CD4-positive, alpha-beta memory T cell (primary cell): Measurements from ENCODE around the gene MCF2L2. TPM values are rescaled to one million over a fixed set of nuclear protein-coding genes. Genes with fewer than 3 reads are reported as not detected.

Experiments used
- CTCF ChIA-PET: fragments of 350-600 bp; sonication (Branson Sonifier 250); formaldehyde crosslinking; loops from one replicate; lab custom pipeline; 2021; ENCODE audit warnings: inconsistent platforms; ENCODE audit not compliant: partially characterized antibody; lab: Charles Lee
- POLR2A ChIA-PET: fragments of 350-600 bp; sonication (Branson Sonifier 250); formaldehyde crosslinking; loops from one replicate; lab custom pipeline; 2021; ENCODE audit not compliant: partially characterized antibody; lab: Charles Lee
- DNase-seq, 5 donors: peaks; one replicate each; pipeline versions ENCODE4 v3.0.0 to v3.0.0-alpha.2; 2020 to 2022; ENCODE audit warnings: mixed read lengths in 1 of 5
- H3K27ac ChIP-seq: one replicate; pipeline ENCODE4 v1.7.0; 2013; ENCODE audit warnings: low read depth, low read length
- H3K27me3 ChIP-seq: 2 replicates; pipeline ENCODE4 v1.7.0; 2013; ENCODE audit warnings: mild to moderate bottlenecking, low read length, moderate library complexity; ENCODE audit not compliant: insufficient read depth
- H3K36me3 ChIP-seq: 2 replicates; pipeline ENCODE4 v1.7.0; 2013; ENCODE audit warnings: mild to moderate bottlenecking, low read length, moderate library complexity; ENCODE audit not compliant: insufficient read depth
- H3K4me1 ChIP-seq: 2 replicates; pipeline ENCODE4 v1.7.0; 2013; ENCODE audit warnings: mild to moderate bottlenecking, low read length, moderate library complexity; ENCODE audit not compliant: insufficient read depth
- H3K4me3 ChIP-seq, 2 donors: one replicate each; pipeline ENCODE4 v1.7.0; 2013; ENCODE audit warnings: low read length in 2 of 2, mild to moderate bottlenecking in 1 of 2
- H3K9me3 ChIP-seq, 2 donors: one replicate each; pipeline ENCODE4 v1.7.0; 2013; ENCODE audit warnings: low read length in 2 of 2, control low read depth in 1 of 2; ENCODE audit not compliant: control insufficient read depth in 1 of 2
- H3K27ac Mint-ChIP-seq, 7 donors: one replicate each; pipeline ENCODE4 v1.8.0; 2020 to 2021; ENCODE audit warnings: mixed read lengths in 7 of 7, mild to moderate bottlenecking in 6 of 7, inconsistent platforms in 3 of 7, moderate library complexity in 3 of 7
- H3K27me3 Mint-ChIP-seq, 2 donors: one replicate each; pipeline ENCODE4 v1.8.0; 2020 to 2021; ENCODE audit warnings: mixed read lengths in 2 of 2
- H3K36me3 Mint-ChIP-seq, 2 donors: one replicate each; pipeline ENCODE4 v1.8.0; 2020 to 2021; ENCODE audit warnings: mixed read lengths in 2 of 2, inconsistent platforms in 1 of 2, mild to moderate bottlenecking in 1 of 2
- H3K4me1 Mint-ChIP-seq, 4 donors: one replicate each; pipeline ENCODE4 v1.8.0; 2020 to 2021; ENCODE audit warnings: mixed read lengths in 4 of 4, mild to moderate bottlenecking in 1 of 4
- H3K4me3 Mint-ChIP-seq, 8 donors: one replicate each; pipeline ENCODE4 v1.8.0; 2020 to 2021; ENCODE audit warnings: mixed read lengths in 8 of 8, mild to moderate bottlenecking in 7 of 8, moderate library complexity in 6 of 8, inconsistent platforms in 3 of 8
- H3K9me3 Mint-ChIP-seq, 8 donors: one replicate each; pipeline ENCODE4 v1.8.0; 2020 to 2021; ENCODE audit warnings: mixed read lengths in 8 of 8, mild to moderate bottlenecking in 5 of 8, inconsistent platforms in 3 of 8, moderate library complexity in 1 of 8
- intact Hi-C: fragments of 100-400 bp; cut with micrococcal nuclease; formaldehyde crosslinking; loops from one replicate; pipeline ENCODE4 v1.15.1; 2023
- polyA plus RNA-seq, 2 donors: library from polyadenylated mRNA; unstranded; fragments of 300-500 nt; fragmentation: Illumina TruSeq; gene quantifications; one replicate each; pipeline ENCODE4 v1.2.3, GENCODE V29; 2021
- total RNA-seq, 2 experiments: library from RNA; stranded (reverse); gene quantifications; one replicate each; pipeline ENCODE4 v1.2.3, GENCODE V29; 2021

MCF2L2 gene
- total and polyA plus RNA-seq, 4 experiments from 2014 or later, result 0.37 to 7.3 (median 5.1) TPM

GRCh38 chr3:183318877-183319276 lies 109.5 kb downstream of the MCF2L2 start:
- no peak for DNase-seq
- Histone ChIP-seq H3K9me3 (no peaks in the 10 kb centered on the region), H3K36me3 (no peaks in the 10 kb centered on the region), H3K27ac (no peak overlapping the region), H3K27me3 (no peaks in the 10 kb centered on the region), H3K4me3 (no peak overlapping the region), H3K4me1 (peaks cover 7% of the 10 kb centered on the region)
- ChIA-PET POLR2A (no interaction called here), CTCF (interaction anchor here (1.1 kb wide), 1 partner anchor 17 kb away, joined by 3 read pairs; no protein-coding TSS in a partner anchor)
- no peaks in the 10 kb centered on the region for H3K27me3 Mint-ChIP-seq
- peak overlapping the region in 1 of 8 donors; percentile 22 for H3K4me3 Mint-ChIP-seq
- intact Hi-C loops, result no loop called here
- H3K27ac Mint-ChIP-seq, result peak overlapping the region in 2 of 7 donors; percentile 6 to 28
- peaks cover 6 to 13% (median 10%) of the 10 kb centered on the region in 4 donors for H3K4me1 Mint-ChIP-seq
- H3K9me3 Mint-ChIP-seq, result no peaks in the 10 kb centered on the region
- peaks cover 3 to 31% of the 10 kb centered on the region in 2 donors for H3K36me3 Mint-ChIP-seq

- no peaks in the 10 kb centered on the region for H3K27me3 ChIP-seq
- H3K36me3 Mint-ChIP-seq, result peaks cover 3 to 32% of the 10 kb centered on the region in 2 donors
- POLR2A ChIA-PET, result no interaction called here
- H3K9me3 ChIP-seq, result no peaks in the 10 kb centered on the region
- H3K27me3 Mint-ChIP-seq, result no peaks in the 10 kb centered on the region
- peak overlapping the region in 1 of 7 donors; percentile 72 for H3K27ac Mint-ChIP-seq
- H3K9me3 Mint-ChIP-seq, result no peaks in the 10 kb centered on the region
- intact Hi-C loops, result no loop called here
- CTCF ChIA-PET, result no interaction called here
- no peak overlapping the region for H3K4me3 Mint-ChIP-seq
- no peak overlapping the region for H3K4me3 ChIP-seq
- H3K4me1 Mint-ChIP-seq, result peaks cover 6 to 13% (median 10%) of the 10 kb centered on the region in 4 donors
- no peak for DNase-seq
- no peak overlapping the region for H3K27ac ChIP-seq
- peaks cover 7% of the 10 kb centered on the region for H3K4me1 ChIP-seq
- H3K36me3 ChIP-seq, result no peaks in the 10 kb centered on the region
These were observed 110.2 kb downstream of the MCF2L2 start for GRCh38 chr3:183317886-183318865.

- DNase-seq, result no peak
- no peak overlapping the region for H3K4me3 Mint-ChIP-seq
- CTCF ChIA-PET, result no interaction called here
- no peak overlapping the region for H3K27ac Mint-ChIP-seq
- no peaks in the 10 kb centered on the region for H3K27me3 ChIP-seq
- H3K27ac ChIP-seq, result no peak overlapping the region
- POLR2A ChIA-PET, result no interaction called here
- H3K36me3 Mint-ChIP-seq, result peaks cover 3 to 29% of the 10 kb centered on the region in 2 donors
- H3K27me3 Mint-ChIP-seq, result no peaks in the 10 kb centered on the region
- no peaks in the 10 kb centered on the region for H3K36me3 ChIP-seq
- H3K4me1 ChIP-seq, result peaks cover 7% of the 10 kb centered on the region
- H3K4me1 Mint-ChIP-seq, result peaks cover 6 to 13% (median 10%) of the 10 kb centered on the region in 4 donors
- intact Hi-C loops, result no loop called here
- no peak overlapping the region for H3K4me3 ChIP-seq
- no peaks in the 10 kb centered on the region for H3K9me3 ChIP-seq
- no peaks in the 10 kb centered on the region for H3K9me3 Mint-ChIP-seq
These were observed 111.1 kb downstream of the MCF2L2 start for GRCh38 chr3:183317271-183317670.

- CTCF ChIA-PET, result no interaction called here
- Mint-ChIP-seq H3K27ac (peak overlapping the region in 1 of 7 donors; percentile 24), H3K27me3 (no peaks in the 10 kb centered on the region), H3K36me3 (peaks cover 15 to 37% of the 10 kb centered on the region in 2 donors), H3K4me3 (no peak overlapping the region), H3K4me1 (peaks cover 6 to 12% (median 10%) of the 10 kb centered on the region in 4 donors), H3K9me3 (no peaks in the 10 kb centered on the region)
- intact Hi-C loops, result no loop called here
- POLR2A ChIA-PET, result interaction anchor here (1.0 kb wide), 1 partner anchor 30 kb away, joined by 3 read pairs; no protein-coding TSS in a partner anchor
- Histone ChIP-seq H3K27ac (no peak overlapping the region), H3K4me3 (no peak overlapping the region), H3K27me3 (no peaks in the 10 kb centered on the region), H3K9me3 (no peaks in the 10 kb centered on the region), H3K4me1 (peaks cover 7% of the 10 kb centered on the region), H3K36me3 (no peaks in the 10 kb centered on the region)
- DNase-seq, result no peak
These were observed 112.7 kb downstream of the MCF2L2 start for GRCh38 chr3:183315739-183316138.

- no peaks in the 10 kb centered on the region for H3K9me3 Mint-ChIP-seq
These were observed 114.7 kb downstream of the MCF2L2 start for GRCh38 chr3:183313764-183314163.

GRCh38 chr3:183313351-183313750 lies 115.1 kb downstream of the MCF2L2 start:
- intact Hi-C loops, result no loop called here
- Mint-ChIP-seq H3K9me3 (no peaks in the 10 kb centered on the region), H3K36me3 (peaks cover 19 to 45% of the 10 kb centered on the region in 2 donors), H3K4me1 (no peaks in the 10 kb centered on the region), H3K27ac (no peak overlapping the region), H3K4me3 (no peak overlapping the region), H3K27me3 (no peaks in the 10 kb centered on the region)
- Histone ChIP-seq H3K27me3 (no peaks in the 10 kb centered on the region), H3K4me3 (no peak overlapping the region), H3K4me1 (no peaks in the 10 kb centered on the region), H3K36me3 (no peaks in the 10 kb centered on the region), H3K9me3 (no peaks in the 10 kb centered on the region), H3K27ac (no peak overlapping the region)
- no peak for DNase-seq
- ChIA-PET POLR2A (no interaction called here), CTCF (no interaction called here)

More at GRCh38 chr3:183313764-183314163, 114.7 kb downstream of the MCF2L2 start:
- H3K27me3 Mint-ChIP-seq, result no peaks in the 10 kb centered on the region
- no peak for DNase-seq
- POLR2A ChIA-PET, result no interaction called here
- peaks cover 0 to under 1% (median under 1%) of the 10 kb centered on the region in 4 donors for H3K4me1 Mint-ChIP-seq
- no peaks in the 10 kb centered on the region for H3K9me3 ChIP-seq
- H3K27ac ChIP-seq, result no peak overlapping the region
- no peaks in the 10 kb centered on the region for H3K36me3 ChIP-seq
- no peak overlapping the region for H3K4me3 Mint-ChIP-seq
- peaks cover 19 to 45% of the 10 kb centered on the region in 2 donors for H3K36me3 Mint-ChIP-seq
- CTCF ChIA-PET, result no interaction called here
- no peak overlapping the region for H3K27ac Mint-ChIP-seq
- intact Hi-C loops, result no loop called here
- H3K4me1 ChIP-seq, result peaks cover 2% of the 10 kb centered on the region
- no peak overlapping the region for H3K4me3 ChIP-seq
- H3K27me3 ChIP-seq, result no peaks in the 10 kb centered on the region

GRCh38 chr3:183312433-183312832 lies 116.0 kb downstream of the MCF2L2 start:
- intact Hi-C loops, result no loop called here
- no peaks in the 10 kb centered on the region for H3K4me1 ChIP-seq
- Mint-ChIP-seq H3K4me1 (no peaks in the 10 kb centered on the region), H3K9me3 (no peaks in the 10 kb centered on the region), H3K4me3 (no peak overlapping the region), H3K27me3 (no peaks in the 10 kb centered on the region), H3K36me3 (peaks cover 19 to 38% of the 10 kb centered on the region in 2 donors), H3K27ac (peak overlapping the region in 1 of 7 donors; percentile 55)
- no peak overlapping the region for H3K27ac ChIP-seq
- H3K4me3 ChIP-seq, result no peak overlapping the region
- DNase-seq, result no peak
- H3K27me3 ChIP-seq, result no peaks in the 10 kb centered on the region
- no peaks in the 10 kb centered on the region for H3K36me3 ChIP-seq
- CTCF ChIA-PET, result no interaction called here
- no peaks in the 10 kb centered on the region for H3K9me3 ChIP-seq
- POLR2A ChIA-PET, result no interaction called here
